GM23338 (cell line): ENCODE results near the gene ASB3. TPM values are rescaled to one million over a fixed set of nuclear protein-coding genes. Genes with fewer than 3 reads are reported as not detected.
A peak's percentile ranks its signal among the peaks of the same experiment; 100 is the strongest.
"Not testable (repeated sequence)": the region's sequence is repeated elsewhere in the genome, so short reads cannot be mapped to it uniquely, and the experiment has no call there.

ENCODE experiments used
- ATAC-seq: fragments of 200-7000 bp; cut with Tn5 transposase; 3 replicates; pipeline ENCODE4 v1.9.1; 2020
- DNase-seq: peaks from one replicate; pipeline ENCODE4 v3.0.0-alpha.2; 2015; ENCODE audit warnings: low spot score
- H2AFZ ChIP-seq: fragments of 200-600 bp; sonication (generic); 2 replicates; pipeline ENCODE4 v1.8.0; 2016; ENCODE audit warnings: antibody characterized with exemption, mild to moderate bottlenecking, moderate library complexity
- H3F3A ChIP-seq: fragments of 200-600 bp; sonication (generic); replicated peaks from 2 replicates; pipeline ENCODE4 v1.8.0; 2017; ENCODE audit warnings: antibody characterized with exemption, mixed run types, low read depth
- H3K27ac ChIP-seq: fragments of 200-600 bp; sonication (generic); 2 replicates; pipeline ENCODE4 v1.6.1; 2016; ENCODE audit warnings: low read depth
- H3K27me3 ChIP-seq: fragments of 200-600 bp; sonication (generic); 2 replicates; pipeline ENCODE4 v1.8.0; 2016; ENCODE audit warnings: mild to moderate bottlenecking, mixed run types, moderate library complexity; ENCODE audit not compliant: insufficient read depth
- H3K36me3 ChIP-seq: fragments of 200-600 bp; sonication (generic); 2 replicates; pipeline ENCODE4 v1.8.0; 2016; ENCODE audit warnings: mild to moderate bottlenecking; ENCODE audit not compliant: insufficient read depth
- H3K4me1 ChIP-seq: fragments of 200-600 bp; sonication (generic); 2 replicates; pipeline ENCODE4 v1.8.0; 2016; ENCODE audit warnings: mild to moderate bottlenecking, moderate library complexity; ENCODE audit not compliant: insufficient read depth
- H3K4me2 ChIP-seq: fragments of 200-600 bp; sonication (generic); 2 replicates; pipeline ENCODE4 v1.7.1; 2017; ENCODE audit warnings: mixed run types
- H3K4me3 ChIP-seq: fragments of 200-600 bp; sonication (generic); 2 replicates; pipeline ENCODE4 v1.6.1; 2016; ENCODE audit warnings: mixed run types
- H3K79me2 ChIP-seq: fragments of 200-600 bp; sonication (generic); replicated peaks from 2 replicates; pipeline ENCODE4 v1.8.0; 2017; ENCODE audit warnings: mild to moderate bottlenecking; ENCODE audit not compliant: insufficient read depth
- H3K9me2 ChIP-seq: fragments of 200-600 bp; sonication (generic); 2 replicates; pipeline ENCODE4 v1.8.0; 2017; ENCODE audit not compliant: insufficient read depth
- H4K20me1 ChIP-seq: fragments of 200-600 bp; sonication (generic); replicated peaks from 2 replicates; pipeline ENCODE4 v1.8.0; 2017; ENCODE audit warnings: mild to moderate bottlenecking; ENCODE audit not compliant: insufficient read depth
- H3K27ac Mint-ChIP-seq: 2 replicates; pipeline ENCODE4 v1.8.0; 2020; ENCODE audit warnings: inconsistent platforms, mild to moderate bottlenecking, moderate library complexity, mixed read lengths
- H3K27me3 Mint-ChIP-seq: 3 replicates; pipeline ENCODE4 v1.8.0; 2022; ENCODE audit warnings: low read depth, mild to moderate bottlenecking, moderate library complexity, mixed read lengths, inconsistent platforms; ENCODE audit not compliant: insufficient read depth, poor library complexity
- H3K36me3 Mint-ChIP-seq: 3 replicates; pipeline ENCODE4 v1.8.0; 2021; ENCODE audit warnings: low read depth, mild to moderate bottlenecking, inconsistent platforms, moderate library complexity, mixed read lengths
- H3K4me1 Mint-ChIP-seq: 3 replicates; pipeline ENCODE4 v1.8.0; 2020; ENCODE audit warnings: mild to moderate bottlenecking, inconsistent platforms, mixed read lengths
- H3K4me3 Mint-ChIP-seq: 3 replicates; pipeline ENCODE4 v1.8.0; 2021; ENCODE audit warnings: moderate library complexity, mild to moderate bottlenecking, inconsistent platforms, mixed read lengths
- H3K9me3 Mint-ChIP-seq: 3 replicates; pipeline ENCODE4 v1.8.0; 2020; ENCODE audit warnings: moderate library complexity, mild to moderate bottlenecking, inconsistent platforms, mixed read lengths
- EZH2phosphoT487 ChIP-seq: fragments of 200-600 bp; sonication (generic); IDR thresholded peaks from one replicate; pipeline ENCODE4 v1.8.1; 2018; ENCODE audit warnings: antibody characterized with exemption; ENCODE audit not compliant: unreplicated experiment
- NANOG ChIP-seq: IDR thresholded peaks from 2 replicates; pipeline ENCODE4 v1.6.1; 2016; ENCODE audit warnings: antibody characterized with exemption, borderline replicate concordance
- ZNF462 ChIP-seq: fragments of 250-450 bp; sonication (Bioruptor Pico); IDR thresholded peaks from 2 replicates; pipeline ENCODE4 v1.5.0; 2020; ENCODE audit warnings: mild to moderate bottlenecking, moderate library complexity
- polyA plus RNA-seq: library from polyadenylated mRNA; unstranded; fragments of >200 nt; fragmentation: Nextera tagmentation; extraction: Ambion mirVana; gene quantifications from 2 replicates; pipeline ENCODE4 v1.2.1, GENCODE V29; 2016
- total RNA-seq: library from RNA; depleted of rRNA; stranded (reverse); fragments of >200 nt; shearing (Covaris generic); gene quantifications from 2 replicates; pipeline ENCODE4 v1.2.3, GENCODE V29; 2014

Gene ASB3
- total and polyA plus RNA-seq, 2 experiments from 2014 or later, result 22.4 to 30.5 TPM

DNA sequence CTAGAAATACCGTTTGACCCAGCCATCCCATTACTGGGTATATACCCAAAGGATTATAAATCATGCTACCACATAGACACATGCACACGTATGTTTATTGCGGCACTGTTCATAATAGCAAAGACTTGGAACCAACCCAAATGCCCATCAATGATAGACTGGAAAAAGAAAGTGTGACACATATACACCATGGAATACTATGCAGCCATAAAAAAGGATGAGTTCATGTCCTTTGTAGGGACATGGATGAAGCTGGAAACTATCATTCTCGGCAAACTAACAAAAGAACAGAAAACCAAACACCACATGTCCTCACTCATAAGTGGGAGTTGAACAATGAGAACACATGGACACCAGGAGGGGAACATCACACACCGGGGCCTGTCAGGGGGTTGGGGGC is 119.6 kb downstream of the ASB3 start:
- ATAC-seq, H3F3A ChIP-seq, H3K27ac Mint-ChIP-seq, H3K36me3 ChIP-seq, H2AFZ ChIP-seq, H3K4me2 ChIP-seq, H3K9me3 Mint-ChIP-seq, H3K79me2 ChIP-seq, H3K4me1 Mint-ChIP-seq, H3K27me3 Mint-ChIP-seq, H4K20me1 ChIP-seq, H3K4me3 Mint-ChIP-seq, H3K4me1 ChIP-seq, H3K27ac ChIP-seq, H3K9me2 ChIP-seq, H3K4me3 ChIP-seq, H3K27me3 ChIP-seq, DNase-seq: not testable (repeated sequence)
- peaks cover 15% of the 10 kb centered on the region; the same call in 2 of the 3 replicates for H3K36me3 Mint-ChIP-seq

- Mint-ChIP-seq H3K9me3 (no peaks in the 10 kb centered on the region), H3K27me3 (peaks cover 2% of the 10 kb centered on the region), H3K4me3 (no peak overlapping the region), H3K36me3 (peaks cover 6% of the 10 kb centered on the region; the same call in 1 of the 3 replicates), H3K4me1 (no peaks in the 10 kb centered on the region), H3K27ac (no peak overlapping the region)
- no peaks in the 10 kb centered on the region for H3K79me2 ChIP-seq
- H2AFZ ChIP-seq, result no peak overlapping the region
- H3K9me2 ChIP-seq, result no peaks in the 10 kb centered on the region
- TF ChIP-seq ZNF462 (CRISPR knock-in tag) (no peak), EZH2phosphoT487 (no peak), NANOG (no peak)
- H3K4me3 ChIP-seq, result no peak overlapping the region
- DNase-seq (no peak), ATAC-seq (no peak)
- no peaks in the 10 kb centered on the region for H3K4me1 ChIP-seq
- H3F3A ChIP-seq, result no peaks in the 10 kb centered on the region
- no peak overlapping the region for H3K27ac ChIP-seq
- no peaks in the 10 kb centered on the region for H3K27me3 ChIP-seq
- H3K36me3 ChIP-seq, result no peaks in the 10 kb centered on the region
- H4K20me1 ChIP-seq, result no peaks in the 10 kb centered on the region
- H3K4me2 ChIP-seq, result no peak overlapping the region
Observed at GRCh38 chr2:53660886-53661285, 125.9 kb downstream of the ASB3 start.

DNA sequence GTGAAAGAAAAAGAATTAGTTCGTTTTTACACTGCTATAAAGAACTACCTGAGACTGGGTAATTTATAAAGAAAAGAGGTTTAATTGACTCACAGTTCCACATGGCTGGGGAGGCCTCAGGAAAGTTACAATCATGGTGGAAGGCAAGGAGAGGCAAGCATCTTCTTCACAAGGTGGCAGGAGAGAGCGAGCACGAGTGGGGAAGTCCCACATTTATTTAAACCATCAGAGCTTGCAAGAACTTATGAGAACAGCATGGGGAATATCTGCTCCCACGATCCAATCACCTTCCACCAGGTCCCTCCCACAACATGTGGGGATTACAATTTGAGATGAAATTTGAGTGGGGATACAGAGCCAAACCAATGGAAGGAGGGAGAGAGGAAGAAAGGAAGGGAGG is 128.3 kb downstream of the ASB3 start:
- not testable (repeated sequence) for H3K4me3 ChIP-seq, H3K4me3 Mint-ChIP-seq, H3K4me2 ChIP-seq, H3K9me3 Mint-ChIP-seq, H3K27me3 ChIP-seq, H3F3A ChIP-seq, H3K79me2 ChIP-seq, H3K36me3 ChIP-seq, H3K9me2 ChIP-seq, H3K36me3 Mint-ChIP-seq, H3K27ac ChIP-seq, ATAC-seq, H3K4me1 Mint-ChIP-seq, H3K27me3 Mint-ChIP-seq, H3K4me1 ChIP-seq, H3K27ac Mint-ChIP-seq, H4K20me1 ChIP-seq, H2AFZ ChIP-seq
- DNase-seq, result peak; percentile 13
